ENCODE measurements around the gene EPS8L1.

DNA sequence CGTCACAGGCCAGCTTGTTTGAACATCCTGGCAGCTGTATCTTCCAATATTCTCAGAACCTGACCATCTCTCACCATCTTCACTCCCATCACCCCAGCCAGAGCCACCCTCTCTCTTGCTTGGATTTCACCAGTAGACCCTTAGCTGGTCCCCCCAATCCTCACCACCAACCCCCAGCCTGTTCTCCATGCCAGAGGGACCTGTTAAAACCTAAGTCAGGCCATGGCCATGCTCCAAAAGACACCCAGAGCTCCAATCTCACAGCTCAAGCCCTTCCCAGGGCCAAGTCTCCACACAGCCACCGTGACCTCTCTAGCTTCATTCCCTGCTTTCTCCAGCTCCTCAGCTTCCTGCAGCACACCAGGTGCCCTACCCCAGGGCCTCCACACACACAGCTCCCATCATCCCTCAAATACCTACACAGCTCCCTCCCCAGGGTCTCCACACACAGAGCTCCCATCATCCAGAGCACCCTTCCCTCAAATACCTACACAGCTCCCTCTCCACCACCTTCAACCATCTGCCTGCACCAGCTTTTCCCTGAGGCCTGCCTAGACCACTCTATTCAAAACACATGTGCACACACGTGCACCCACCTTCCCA, 13.8 kb downstream of the EPS8L1 start:
- TF ChIP-seq EZH2 (IDR thresholded peaks at IDR 0.05; ENCODE audit: low read depth) = no peak
- TF ChIP-seq, protein P1, sequence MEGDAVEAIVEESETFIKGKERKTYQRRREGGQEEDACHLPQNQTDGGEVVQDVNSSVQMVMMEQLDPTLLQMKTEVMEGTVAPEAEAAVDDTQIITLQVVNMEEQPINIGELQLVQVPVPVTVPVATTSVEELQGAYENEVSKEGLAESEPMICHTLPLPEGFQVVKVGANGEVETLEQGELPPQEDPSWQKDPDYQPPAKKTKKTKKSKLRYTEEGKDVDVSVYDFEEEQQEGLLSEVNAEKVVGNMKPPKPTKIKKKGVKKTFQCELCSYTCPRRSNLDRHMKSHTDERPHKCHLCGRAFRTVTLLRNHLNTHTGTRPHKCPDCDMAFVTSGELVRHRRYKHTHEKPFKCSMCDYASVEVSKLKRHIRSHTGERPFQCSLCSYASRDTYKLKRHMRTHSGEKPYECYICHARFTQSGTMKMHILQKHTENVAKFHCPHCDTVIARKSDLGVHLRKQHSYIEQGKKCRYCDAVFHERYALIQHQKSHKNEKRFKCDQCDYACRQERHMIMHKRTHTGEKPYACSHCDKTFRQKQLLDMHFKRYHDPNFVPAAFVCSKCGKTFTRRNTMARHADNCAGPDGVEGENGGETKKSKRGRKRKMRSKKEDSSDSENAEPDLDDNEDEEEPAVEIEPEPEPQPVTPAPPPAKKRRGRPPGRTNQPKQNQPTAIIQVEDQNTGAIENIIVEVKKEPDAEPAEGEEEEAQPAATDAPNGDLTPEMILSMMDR (conservative IDR thresholded peaks at IDR 0.05) = no peak

Measured in PC-9 (cell line).